ENCODE data around the gene PHACTR1.

GRCh38 chr6:13165502-13166172 is 449.1 kb downstream of the PHACTR1 start:
- no peak for TF ChIP-seq CTCF (IDR thresholded peaks at IDR 0.05)
- no peak for TF ChIP-seq POLR2A (IDR thresholded peaks at IDR 0.05)
